ENCODE results near the gene CREBRF.

CREBRF gene

GRCh38 chr5:173056783-173057061, 570 bp downstream of the CREBRF start:
- Histone ChIP-seq H3K9ac (ENCODE audit: low read length) (peak overlapping the region; percentile 40), H3K27me3 (ENCODE audit: insufficient read depth, low read length, poor library complexity) (no peaks in the 10 kb centered on the region), H2BK15ac (replicated peaks; ENCODE audit: low read depth) (no peak overlapping the region), H4K5ac (ENCODE audit: low read length) (no peak overlapping the region), H2BK5ac (ENCODE audit: low read length) (no peak overlapping the region), H3K79me2 (ENCODE audit: control insufficient read depth, insufficient read depth, low read length) (no peaks in the 10 kb centered on the region), H2AK5ac (ENCODE audit: low read length) (no peak overlapping the region), H3K23ac (ENCODE audit: low read length) (no peak overlapping the region), H4K8ac (ENCODE audit: low read depth, low read length) (no peak overlapping the region), H3K79me1 (ENCODE audit: low read length) (no peaks in the 10 kb centered on the region), H3K4me1 (ENCODE audit: control insufficient read depth, low read depth, low read length) (peaks cover 5% of the 10 kb centered on the region), H3K36me3 (ENCODE audit: control insufficient read depth, insufficient read depth, low read length) (no peaks in the 10 kb centered on the region), H3K27ac (ENCODE audit: low read depth, low read length) (no peak overlapping the region), H3K4ac (ENCODE audit: low read depth, low read length) (no peak overlapping the region), H3K18ac (ENCODE audit: low read length) (no peak overlapping the region), H3K4me2 (ENCODE audit: low read length) (peak overlapping the region; percentile 34), H3K4me3 (ENCODE audit: low read length) (peak overlapping the region; percentile 66), H3K56ac (ENCODE audit: low read length) (peak overlapping the region; percentile 70), H2BK120ac (ENCODE audit: low read depth, low read length) (no peak overlapping the region)
- WGBS (ENCODE audit: extremely low coverage, insufficient coverage, low lambda C conversion rate) = no CpG with 5 or more reads among the region's 27 CpGs
- no peak for DNase-seq

DNA sequence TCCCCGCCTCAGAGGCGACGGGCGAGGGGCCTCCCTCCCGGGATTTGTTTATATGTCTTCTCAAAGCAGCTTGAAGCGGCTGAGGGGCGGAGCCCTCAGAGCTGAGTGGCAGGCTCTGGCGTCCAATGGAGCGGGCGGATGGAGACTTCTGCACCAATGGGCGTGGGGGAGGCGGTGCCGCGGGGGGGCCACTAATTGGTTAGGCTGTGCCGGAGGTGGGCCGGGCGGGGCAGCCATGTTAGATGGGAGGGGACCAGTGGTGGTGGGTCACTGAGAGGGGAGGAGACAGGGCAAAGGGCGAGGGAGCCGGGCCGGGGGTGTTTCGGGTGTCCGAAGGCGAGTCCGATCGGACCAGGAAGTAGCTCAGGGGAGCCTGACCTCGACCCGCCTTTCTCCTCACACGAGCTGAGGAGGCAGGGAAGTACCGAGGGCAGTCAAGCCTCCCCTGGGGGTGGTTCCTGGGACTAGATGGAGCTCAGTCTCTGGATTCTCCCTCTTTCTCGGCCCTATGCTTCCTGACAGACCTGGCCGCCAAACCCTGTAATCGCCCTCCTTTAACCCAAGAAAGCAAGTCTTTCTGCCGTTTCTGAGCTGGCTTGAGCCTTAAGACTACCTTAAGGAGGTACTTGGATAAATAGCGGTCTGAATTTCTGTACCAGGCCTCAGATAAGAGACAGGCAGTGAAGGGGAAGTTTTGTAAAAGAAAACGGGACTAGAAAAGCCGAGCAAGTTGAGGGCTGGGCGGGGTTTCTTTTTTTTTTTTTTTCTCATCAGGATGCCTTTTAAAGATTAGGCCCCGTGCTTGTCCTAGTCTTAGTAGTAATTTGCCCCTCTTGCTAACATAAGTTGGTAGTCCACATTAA, 1.1 kb downstream of the CREBRF start:
- no peak overlapping the region for H4K8ac ChIP-seq (ENCODE audit: low read depth, low read length)
- peak overlapping the region; percentile 2 for H2BK120ac ChIP-seq (ENCODE audit: low read depth, low read length)
- no peaks in the 10 kb centered on the region for H3K79me1 ChIP-seq (ENCODE audit: low read length)
- H3K56ac ChIP-seq (ENCODE audit: low read length) = peak overlapping the region; percentile 93
- H3K9ac ChIP-seq (ENCODE audit: low read length) = peak overlapping the region; percentile 94
- H3K18ac ChIP-seq (ENCODE audit: low read length) = peak overlapping the region; percentile 98
- H3K27ac ChIP-seq (ENCODE audit: low read depth, low read length) = peak overlapping the region; percentile 83
- H2BK5ac ChIP-seq (ENCODE audit: low read length) = peak overlapping the region; percentile 14
- no peaks in the 10 kb centered on the region for H3K27me3 ChIP-seq (ENCODE audit: insufficient read depth, low read length, poor library complexity)
- H2BK15ac ChIP-seq (replicated peaks; ENCODE audit: low read depth) = no peak overlapping the region
- no peaks in the 10 kb centered on the region for H3K36me3 ChIP-seq (ENCODE audit: control insufficient read depth, insufficient read depth, low read length)
- no peak overlapping the region for H4K5ac ChIP-seq (ENCODE audit: low read length)
- H3K4ac ChIP-seq (ENCODE audit: low read depth, low read length) = peak overlapping the region; percentile 97
- no peak overlapping the region for H2AK5ac ChIP-seq (ENCODE audit: low read length)
- WGBS (ENCODE audit: extremely low coverage, insufficient coverage, low lambda C conversion rate) = no CpG with 5 or more reads among the region's 38 CpGs
- peak overlapping the region; percentile 66 for H3K4me3 ChIP-seq (ENCODE audit: low read length)
- peak; percentile 99 for DNase-seq
- H3K23ac ChIP-seq (ENCODE audit: low read length) = no peak overlapping the region
- H3K4me2 ChIP-seq (ENCODE audit: low read length) = peak overlapping the region; percentile 53
- H3K4me1 ChIP-seq (ENCODE audit: control insufficient read depth, low read depth, low read length) = peaks cover 5% of the 10 kb centered on the region
- H3K79me2 ChIP-seq (ENCODE audit: control insufficient read depth, insufficient read depth, low read length) = no peaks in the 10 kb centered on the region

DNA sequence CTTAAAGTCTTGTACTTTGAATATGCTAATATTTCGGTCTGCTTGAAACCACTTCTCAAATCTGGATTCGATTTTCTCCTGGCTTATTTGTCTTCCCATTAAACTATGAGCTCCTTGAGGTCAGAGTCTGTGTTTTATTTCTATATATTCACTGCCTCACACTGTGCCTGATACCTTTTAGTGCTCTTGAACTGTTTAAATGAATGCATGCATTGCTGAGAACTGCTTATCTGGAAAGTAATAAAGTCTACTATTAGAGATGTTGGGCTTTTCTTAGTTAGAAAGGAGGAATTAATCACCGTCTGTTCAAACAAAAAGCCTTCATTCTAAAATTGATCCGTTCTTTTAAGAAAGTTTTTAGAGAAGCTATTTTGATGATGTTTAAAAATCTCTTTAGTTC, 6.0 kb downstream of the CREBRF start:
- H3K56ac ChIP-seq (ENCODE audit: low read length) = no peak overlapping the region
- H3K4me2 ChIP-seq (ENCODE audit: low read length) = no peak overlapping the region
- peaks cover 1% of the 10 kb centered on the region for H3K4me1 ChIP-seq (ENCODE audit: control insufficient read depth, low read depth, low read length)
- no peak overlapping the region for H4K5ac ChIP-seq (ENCODE audit: low read length)
- no peaks in the 10 kb centered on the region for H3K27me3 ChIP-seq (ENCODE audit: insufficient read depth, low read length, poor library complexity)
- no peak overlapping the region for H2BK5ac ChIP-seq (ENCODE audit: low read length)
- no peak overlapping the region for H2BK120ac ChIP-seq (ENCODE audit: low read depth, low read length)
- H3K18ac ChIP-seq (ENCODE audit: low read length) = no peak overlapping the region
- H3K79me2 ChIP-seq (ENCODE audit: control insufficient read depth, insufficient read depth, low read length) = no peaks in the 10 kb centered on the region
- no peak overlapping the region for H3K9ac ChIP-seq (ENCODE audit: low read length)
- H4K8ac ChIP-seq (ENCODE audit: low read depth, low read length) = no peak overlapping the region
- no CpG with 5 or more reads among the region's 4 CpGs for WGBS (ENCODE audit: extremely low coverage, insufficient coverage, low lambda C conversion rate)
- H3K23ac ChIP-seq (ENCODE audit: low read length) = no peak overlapping the region
- H2BK15ac ChIP-seq (replicated peaks; ENCODE audit: low read depth) = no peak overlapping the region
- H3K4me3 ChIP-seq (ENCODE audit: low read length) = no peak overlapping the region
- no peak overlapping the region for H2AK5ac ChIP-seq (ENCODE audit: low read length)
- H3K27ac ChIP-seq (ENCODE audit: low read depth, low read length) = no peak overlapping the region
- no peaks in the 10 kb centered on the region for H3K36me3 ChIP-seq (ENCODE audit: control insufficient read depth, insufficient read depth, low read length)
- H3K4ac ChIP-seq (ENCODE audit: low read depth, low read length) = no peak overlapping the region
- no peak for DNase-seq
- no peaks in the 10 kb centered on the region for H3K79me1 ChIP-seq (ENCODE audit: low read length)

- Histone ChIP-seq H3K79me1 (ENCODE audit: low read length) (no peaks in the 10 kb centered on the region), H2BK5ac (ENCODE audit: low read length) (no peak overlapping the region), H4K8ac (ENCODE audit: low read depth, low read length) (no peak overlapping the region)
These were observed 9.0 kb downstream of the CREBRF start for GRCh38 chr5:173065155-173065554.

DNA sequence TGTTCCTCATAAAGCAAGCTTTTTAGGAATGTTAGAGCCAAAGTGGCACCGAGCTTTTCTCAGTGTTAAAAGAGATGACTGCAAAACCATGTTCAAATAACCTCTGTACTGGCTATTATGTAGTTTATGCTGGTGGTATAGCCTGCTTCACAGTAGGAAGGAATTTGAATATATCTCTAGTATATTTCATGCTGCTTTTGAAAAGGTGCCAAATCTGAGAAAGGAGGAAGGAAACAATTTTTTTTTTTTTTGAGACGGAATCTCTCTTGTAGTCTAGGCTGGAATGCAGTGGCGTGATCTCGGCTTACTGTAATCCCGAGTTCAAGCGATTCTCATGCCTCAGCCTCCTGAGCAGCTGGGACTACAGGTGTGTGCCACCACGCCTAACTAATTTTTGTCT, 13.5 kb downstream of the CREBRF start:
- Histone ChIP-seq H3K4me1 (ENCODE audit: control insufficient read depth, low read depth, low read length) (no peaks in the 10 kb centered on the region), H3K56ac (ENCODE audit: low read length) (no peak overlapping the region), H2BK5ac (ENCODE audit: low read length) (no peak overlapping the region), H3K4ac (ENCODE audit: low read depth, low read length) (no peak overlapping the region), H4K8ac (ENCODE audit: low read depth, low read length) (no peak overlapping the region), H3K4me2 (ENCODE audit: low read length) (no peak overlapping the region), H3K18ac (ENCODE audit: low read length) (no peak overlapping the region), H3K23ac (ENCODE audit: low read length) (no peak overlapping the region), H3K4me3 (ENCODE audit: low read length) (no peak overlapping the region), H3K36me3 (ENCODE audit: control insufficient read depth, insufficient read depth, low read length) (no peaks in the 10 kb centered on the region), H3K79me2 (ENCODE audit: control insufficient read depth, insufficient read depth, low read length) (no peaks in the 10 kb centered on the region), H4K5ac (ENCODE audit: low read length) (no peak overlapping the region), H3K27ac (ENCODE audit: low read depth, low read length) (no peak overlapping the region), H2BK120ac (ENCODE audit: low read depth, low read length) (no peak overlapping the region), H3K9ac (ENCODE audit: low read length) (no peak overlapping the region), H3K79me1 (ENCODE audit: low read length) (no peaks in the 10 kb centered on the region), H2AK5ac (ENCODE audit: low read length) (no peak overlapping the region), H2BK15ac (replicated peaks; ENCODE audit: low read depth) (no peak overlapping the region), H3K27me3 (ENCODE audit: insufficient read depth, low read length, poor library complexity) (no peaks in the 10 kb centered on the region)
- no peak for DNase-seq
- no CpG with 5 or more reads among the region's 7 CpGs for WGBS (ENCODE audit: extremely low coverage, insufficient coverage, low lambda C conversion rate)

More at GRCh38 chr5:173065155-173065554, 9.0 kb downstream of the CREBRF start:
- Histone ChIP-seq H3K4ac (ENCODE audit: low read depth, low read length) (no peak overlapping the region), H3K27ac (ENCODE audit: low read depth, low read length) (no peak overlapping the region), H3K4me2 (ENCODE audit: low read length) (no peak overlapping the region), H3K27me3 (ENCODE audit: insufficient read depth, low read length, poor library complexity) (no peaks in the 10 kb centered on the region), H3K23ac (ENCODE audit: low read length) (no peak overlapping the region), H3K56ac (ENCODE audit: low read length) (no peak overlapping the region), H3K18ac (ENCODE audit: low read length) (no peak overlapping the region), H2BK15ac (replicated peaks; ENCODE audit: low read depth) (no peak overlapping the region), H3K4me1 (ENCODE audit: control insufficient read depth, low read depth, low read length) (no peaks in the 10 kb centered on the region), H2BK120ac (ENCODE audit: low read depth, low read length) (no peak overlapping the region), H3K36me3 (ENCODE audit: control insufficient read depth, insufficient read depth, low read length) (no peaks in the 10 kb centered on the region), H3K4me3 (ENCODE audit: low read length) (no peak overlapping the region), H3K79me2 (ENCODE audit: control insufficient read depth, insufficient read depth, low read length) (no peaks in the 10 kb centered on the region), H3K9ac (ENCODE audit: low read length) (no peak overlapping the region), H2AK5ac (ENCODE audit: low read length) (no peak overlapping the region), H4K5ac (ENCODE audit: low read length) (no peak overlapping the region)
- no peak for DNase-seq

Data from mesendoderm (in vitro differentiated cells).